HG03571 (cell line): ENCODE data around the gene MACROH2A2.
"Not testable (repeated sequence)": the region's sequence is repeated elsewhere in the genome, so short reads cannot be mapped to it uniquely, and the experiment has no call there.

Experiments
- ATAC-seq: cut with Tn5 transposase; IDR thresholded peaks from one replicate; pipeline ENCODE4 v1.9.1; 2021; ENCODE audit not compliant: unreplicated experiment

MACROH2A2 gene

GRCh38 chr10:70052462-70053217, at the start of gene MACROH2A2:
MACROH2A2 (plus strand) TSS chr10:70052846; CDS start chr10:70075659, 22,813 bp downstream.
- no peak for ATAC-seq

- no peak for ATAC-seq
Observed at GRCh38 chr10:70007116-70007820, 45.4 kb upstream of the MACROH2A2 start.

- no peak for ATAC-seq
Observed at GRCh38 chr10:70031215-70031614, 21.4 kb upstream of the MACROH2A2 start.

DNA sequence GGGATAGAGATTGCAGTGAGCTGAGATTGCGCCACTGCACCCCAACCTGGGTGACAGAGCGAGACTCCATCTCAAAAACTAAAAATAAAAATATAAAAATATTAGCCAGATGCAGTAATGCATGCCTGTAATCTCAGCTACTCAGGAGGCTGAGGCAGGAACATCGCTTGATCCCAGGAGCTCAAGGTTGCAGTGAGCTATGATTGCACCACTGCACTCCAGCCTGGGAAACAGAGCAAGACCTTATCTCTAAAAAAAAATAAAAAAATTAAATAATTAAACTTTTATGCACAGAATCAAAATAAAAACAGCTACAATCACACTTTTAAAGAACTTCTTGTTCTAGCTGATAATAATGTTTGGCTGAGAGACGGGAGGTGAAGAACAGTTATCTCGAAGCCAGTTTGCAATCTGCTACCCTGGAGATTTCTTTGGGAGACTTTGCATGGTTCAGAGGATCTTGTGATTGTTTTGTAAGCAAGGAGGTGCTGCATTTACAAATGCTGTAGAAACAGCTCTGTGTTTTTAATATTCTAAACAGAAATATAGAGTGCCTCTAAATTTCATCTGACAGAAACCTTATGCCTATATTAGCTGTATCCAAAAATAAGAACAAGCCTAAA, 19.9 kb upstream of the MACROH2A2 start:
- ATAC-seq = no peak

DNA sequence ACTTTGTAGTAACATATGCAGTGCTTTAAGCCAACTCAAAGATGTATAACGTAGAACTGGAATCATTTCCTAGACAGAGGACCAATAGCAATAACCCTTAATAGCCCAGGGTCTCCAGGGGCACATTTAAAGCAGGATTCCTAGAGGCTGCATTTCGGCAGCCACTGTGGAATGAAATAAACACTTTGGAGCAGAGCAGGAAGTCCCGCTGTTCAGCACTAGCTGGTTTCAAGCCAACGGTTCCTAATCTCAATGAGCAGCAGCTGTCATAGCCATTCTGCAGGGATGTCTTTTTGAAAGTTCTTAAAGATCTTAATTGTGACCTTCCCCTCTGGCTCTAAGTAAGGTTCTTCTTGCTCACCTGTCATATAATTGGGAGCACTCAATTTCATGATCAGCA, 18.4 kb upstream of the MACROH2A2 start:
- ATAC-seq = no peak

- no peak for ATAC-seq
Observed at GRCh38 chr10:70035531-70035930, 17.1 kb upstream of the MACROH2A2 start.

- no peak for ATAC-seq
Observed at GRCh38 chr10:70038923-70039322, 13.7 kb upstream of the MACROH2A2 start.

DNA sequence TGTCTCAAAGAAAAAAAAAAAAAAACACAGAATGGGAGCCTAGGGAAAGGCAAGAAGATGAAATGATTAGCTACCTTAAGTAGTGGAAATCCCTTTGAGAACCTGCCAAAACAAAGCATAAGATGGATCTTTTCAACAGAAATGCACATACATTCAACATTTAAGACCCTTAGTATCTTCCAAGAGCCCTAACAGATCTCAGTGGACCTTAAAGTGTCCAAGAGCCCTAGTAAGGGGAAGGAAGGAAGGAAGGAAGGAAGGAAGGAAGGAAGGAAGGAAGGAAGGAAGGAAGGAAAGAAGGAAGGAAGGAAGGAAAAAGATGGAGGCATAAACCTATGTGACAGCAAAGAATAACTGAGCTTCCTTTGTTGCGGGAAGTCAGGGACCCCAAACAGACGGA, 11.6 kb upstream of the MACROH2A2 start:
- ATAC-seq = no peak

GRCh38 chr10:70041739-70042138, 10.9 kb upstream of the MACROH2A2 start:
- ATAC-seq = not testable (repeated sequence)

GRCh38 chr10:70047066-70047465, 5.6 kb upstream of the MACROH2A2 start:
- not testable (repeated sequence) for ATAC-seq

GRCh38 chr10:70048030-70048723, 4.5 kb upstream of the MACROH2A2 start:
- ATAC-seq = no peak

DNA sequence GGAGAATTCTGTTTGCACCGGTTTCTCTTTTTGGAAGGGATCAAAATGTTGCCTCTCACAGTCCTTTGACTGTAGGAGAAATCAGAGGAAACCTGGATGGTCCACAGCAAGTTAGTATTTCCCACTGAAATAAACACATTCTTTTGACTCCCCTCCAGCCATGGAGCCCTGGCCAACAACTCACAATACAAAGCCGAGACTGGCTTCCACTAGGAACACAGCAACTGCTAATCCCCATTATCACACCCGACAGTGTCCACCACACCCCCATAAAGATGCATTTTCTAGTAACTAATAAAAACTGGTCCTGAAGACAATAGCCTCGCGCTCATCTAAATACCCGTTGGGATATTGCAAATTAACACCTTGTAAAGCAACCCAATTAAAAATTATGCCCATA, 798 bp upstream of the MACROH2A2 start:
- no peak for ATAC-seq

DNA sequence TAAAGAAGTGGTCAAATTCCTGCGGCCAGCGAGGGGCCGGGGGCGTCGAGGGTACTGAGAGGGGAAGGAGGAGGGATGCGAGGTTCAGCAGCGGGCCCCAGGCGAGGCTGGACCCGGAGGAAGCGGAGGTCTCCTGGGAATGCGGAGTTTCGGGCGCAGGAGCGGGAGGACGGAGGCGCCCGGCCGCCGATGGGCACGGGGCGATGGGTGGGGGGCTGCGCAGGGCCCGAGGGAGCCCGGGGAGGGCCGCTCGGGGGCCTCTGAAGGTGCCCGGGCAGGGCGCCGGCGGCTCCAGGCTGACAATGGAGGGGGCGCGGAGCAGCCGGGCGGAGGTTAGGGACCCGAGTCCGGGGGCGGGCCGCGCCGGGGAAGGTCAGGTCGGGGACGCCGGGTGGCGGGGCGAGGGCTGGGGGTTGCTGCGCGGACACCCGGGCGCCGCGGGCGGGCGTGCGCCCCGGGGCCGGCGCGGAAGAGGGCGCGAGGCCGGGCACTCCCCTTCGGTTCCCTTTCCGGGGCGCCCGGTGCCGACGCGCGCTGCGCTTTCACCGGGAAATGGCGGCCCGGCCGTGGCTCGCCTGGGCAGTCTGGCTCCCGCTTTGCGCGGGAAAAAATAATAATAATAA, 683 bp downstream of the MACROH2A2 start:
- ATAC-seq = no peak

GRCh38 chr10:70053841-70054288, 1.2 kb downstream of the MACROH2A2 start:
- no peak for ATAC-seq

GRCh38 chr10:70054902-70055301, 2.3 kb downstream of the MACROH2A2 start:
- no peak for ATAC-seq

DNA sequence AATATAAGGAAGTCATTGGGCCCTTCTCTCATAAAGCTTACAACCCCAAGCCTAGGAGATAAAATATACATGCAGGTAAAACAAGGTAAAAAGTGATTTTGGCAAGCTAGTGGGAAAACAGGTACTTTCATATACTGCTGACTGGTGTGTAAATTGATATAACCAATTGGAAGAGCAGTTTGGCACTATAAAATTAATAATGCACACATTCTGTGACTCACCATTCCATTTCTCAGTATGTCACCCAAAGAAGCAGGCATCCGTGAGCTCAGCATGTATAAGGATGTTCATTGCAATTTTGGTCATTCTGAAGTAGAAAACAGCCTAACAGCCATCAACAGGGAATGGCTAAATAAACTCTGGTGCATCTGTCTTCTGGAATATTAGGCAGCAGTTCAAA, 2.9 kb downstream of the MACROH2A2 start:
- no peak for ATAC-seq

DNA sequence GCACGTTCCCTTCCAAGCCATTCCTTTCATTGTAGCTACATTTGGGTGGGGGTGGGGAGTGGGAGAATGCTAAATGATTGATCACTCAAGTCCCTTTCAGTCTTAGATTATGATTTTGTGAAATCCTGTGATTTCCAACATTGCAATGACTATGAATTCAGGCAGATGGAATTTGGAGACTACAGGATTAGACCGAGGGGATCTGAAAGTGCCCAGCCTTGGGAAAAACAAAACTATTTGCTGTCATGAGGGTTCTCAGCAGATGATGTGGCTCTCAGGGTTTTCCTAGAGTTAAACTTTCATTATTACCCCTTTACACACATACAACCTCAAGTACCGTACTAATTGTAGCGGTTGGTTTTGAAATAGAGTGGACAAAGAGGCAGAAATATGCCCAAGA, 4.7 kb downstream of the MACROH2A2 start:
- no peak for ATAC-seq

DNA sequence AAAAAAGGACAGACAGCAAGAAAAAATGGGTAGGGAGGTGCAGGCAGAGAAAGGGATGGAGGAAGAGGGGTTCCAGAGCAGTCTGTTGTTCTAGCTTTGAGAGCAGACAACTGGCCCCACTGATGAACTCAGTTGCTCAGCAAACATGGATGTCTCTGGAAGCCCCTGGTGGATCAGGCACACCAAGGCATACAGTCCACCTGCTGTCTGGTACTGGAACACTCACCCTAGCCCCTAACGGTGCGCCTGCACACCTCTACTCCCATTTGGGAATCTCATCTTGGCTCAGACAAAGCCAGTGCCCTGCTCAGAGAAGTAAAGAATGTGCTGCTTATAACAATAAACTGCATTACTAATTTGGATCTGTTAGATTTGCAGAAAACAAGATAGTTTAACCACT, 7.7 kb downstream of the MACROH2A2 start:
- ATAC-seq = no peak

DNA sequence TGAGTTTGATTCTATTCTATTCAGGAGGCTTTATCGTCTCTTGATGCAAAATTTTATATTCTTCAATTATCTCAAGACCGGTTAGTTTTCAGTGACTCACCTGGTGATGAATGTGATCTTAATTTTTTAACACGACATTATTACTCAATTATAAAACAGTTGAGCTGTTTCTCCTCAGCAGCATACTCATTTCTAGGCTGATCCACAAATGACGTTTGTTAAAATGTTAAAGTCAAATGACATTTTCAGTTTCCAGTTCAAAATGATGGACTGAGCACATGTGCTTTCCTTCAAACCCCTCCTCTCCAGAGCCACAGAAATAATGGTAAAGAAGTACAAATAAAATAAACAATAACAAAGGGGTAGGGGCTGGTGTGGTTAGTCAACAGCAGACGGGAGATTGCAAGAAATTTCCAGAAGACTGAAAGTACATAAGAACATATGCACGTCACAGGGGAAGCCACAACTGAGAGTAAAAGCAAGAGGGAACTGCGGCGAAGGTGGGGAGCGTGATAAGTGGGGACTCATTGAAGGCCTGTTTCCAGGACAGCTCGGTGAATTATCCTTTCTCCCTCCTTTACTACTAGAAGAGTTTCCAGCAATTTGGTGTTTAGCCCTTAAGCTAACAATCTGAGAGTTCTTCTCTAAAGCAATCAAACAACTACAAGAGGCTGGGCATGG, 10.9 kb downstream of the MACROH2A2 start:
- no peak for ATAC-seq

DNA sequence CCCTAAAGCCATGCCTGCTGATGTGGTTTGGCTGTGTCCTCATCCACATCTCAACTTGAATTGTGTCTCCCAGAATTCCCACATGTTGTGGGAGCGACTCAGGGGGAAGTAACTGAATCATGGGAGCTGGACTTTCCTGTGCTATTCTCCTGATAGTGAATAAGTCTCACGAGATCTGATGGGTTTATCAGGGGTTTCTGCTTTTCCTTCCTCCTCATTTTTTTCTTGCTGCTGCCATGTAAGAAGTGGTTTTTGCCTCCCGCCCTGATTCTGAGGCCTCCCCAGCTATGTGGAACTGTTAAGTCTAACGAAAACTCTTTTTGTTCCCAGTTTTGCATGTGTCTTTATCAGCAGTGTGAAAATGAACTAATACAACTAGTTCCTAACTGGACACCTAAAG, 11.8 kb downstream of the MACROH2A2 start:
- ATAC-seq = no peak
